Measurements from ENCODE around the gene BAX. TPM values are rescaled to one million over a fixed set of nuclear protein-coding genes. Genes with fewer than 3 reads are reported as not detected.
"Not testable (repeated sequence)": the region's sequence is repeated elsewhere in the genome, so short reads cannot be mapped to it uniquely, and the experiment has no call there.

The BAX gene
- 292 and 295 TPM in 2 replicates for total RNA-seq

DNA sequence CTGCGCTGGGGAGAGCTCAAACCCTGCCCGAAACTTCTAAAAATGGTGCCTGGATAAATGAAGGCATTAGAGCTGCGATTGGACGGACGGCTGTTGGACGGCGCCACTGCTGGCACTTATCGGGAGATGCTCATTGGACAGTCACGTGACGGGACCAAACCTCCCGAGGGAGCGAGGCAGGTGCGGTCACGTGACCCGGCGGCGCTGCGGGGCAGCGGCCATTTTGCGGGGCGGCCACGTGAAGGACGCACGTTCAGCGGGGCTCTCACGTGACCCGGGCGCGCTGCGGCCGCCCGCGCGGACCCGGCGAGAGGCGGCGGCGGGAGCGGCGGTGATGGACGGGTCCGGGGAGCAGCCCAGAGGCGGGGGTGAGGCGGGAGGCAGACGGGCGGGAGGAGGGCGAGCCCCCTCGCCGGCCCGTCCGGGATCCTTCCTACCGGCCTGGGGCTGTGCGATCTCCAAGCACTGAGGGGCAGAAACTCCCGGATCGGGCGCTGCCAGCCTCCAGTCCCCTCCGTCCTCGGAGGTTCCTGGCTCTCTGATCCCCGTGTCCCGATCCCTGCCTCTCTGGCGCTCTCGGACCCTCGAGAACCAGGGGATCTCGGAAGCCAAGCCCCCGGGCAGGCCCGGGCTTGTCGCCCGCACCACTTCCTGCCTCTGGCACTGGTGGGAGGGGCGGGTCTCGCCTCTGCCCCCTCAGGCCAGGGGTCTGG lies at the start of gene BAX:
TSS of gene BAX (plus strand) at position 281 of the 713 bp plus-strand sequence. CDS start at position 335, 54 bp downstream.
- Mint-ChIP-seq H3K27me3 (ENCODE audit: insufficient read depth) (no peaks in the 10 kb centered on the region), H3K36me3 (ENCODE audit: low read depth) (peaks cover 30% of the 10 kb centered on the region), H3K27ac (peak within 1 kb of the TSS; percentile 95), H3K9me3 (no peaks in the 10 kb centered on the region), H3K4me3 (peak within 1 kb of the TSS; percentile 95), H3K4me1 (ENCODE audit: low read depth) (peaks cover 26% of the 10 kb centered on the region)
- intact Hi-C loops (cut with micrococcal nuclease), result loop anchor here (1.0 to 10.0 kb wide), 4 partner anchors 11 to 440 kb away; partner anchors contain the start of genes FTL, GYS1, LMTK3 and NUCB1
- peak; percentile 92 for DNase-seq (ENCODE audit: low spot score)

- no peak for DNase-seq (ENCODE audit: low spot score)
- H3K27me3 Mint-ChIP-seq (ENCODE audit: insufficient read depth), result no peaks in the 10 kb centered on the region
- intact Hi-C loops (cut with micrococcal nuclease), result no loop called here
- peaks cover 38% of the 10 kb centered on the region for H3K36me3 Mint-ChIP-seq (ENCODE audit: low read depth)
- H3K27ac Mint-ChIP-seq, result no peak overlapping the region
- no peaks in the 10 kb centered on the region for H3K9me3 Mint-ChIP-seq
- H3K4me3 Mint-ChIP-seq, result no peak overlapping the region
- H3K4me1 Mint-ChIP-seq (ENCODE audit: low read depth), result peaks cover 18% of the 10 kb centered on the region
These were observed 49.0 kb upstream of the BAX start for GRCh38 chr19:48905664-48906063.

DNA sequence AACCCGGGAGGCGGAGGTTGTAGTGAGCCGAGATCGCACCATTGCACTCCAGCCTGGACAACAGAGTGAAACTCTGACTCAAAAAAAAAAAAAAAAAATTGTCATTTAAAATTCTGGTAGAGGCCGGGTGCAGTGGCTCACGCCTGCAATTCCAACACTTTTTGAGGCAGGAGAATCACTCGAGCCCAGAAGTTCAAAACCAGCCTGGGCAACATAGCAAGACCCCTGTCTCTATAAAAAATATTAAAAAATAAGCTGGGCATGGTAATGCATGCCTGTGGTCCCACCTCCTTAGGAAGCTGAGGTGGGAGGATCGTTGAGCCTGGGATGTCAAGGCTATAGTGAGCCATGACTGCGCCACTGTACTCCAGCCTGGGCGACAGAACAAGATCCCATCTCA lies 48.4 kb upstream of the BAX start:
- no peak for DNase-seq (ENCODE audit: low spot score)
- H3K27ac Mint-ChIP-seq, result no peak overlapping the region
- no peaks in the 10 kb centered on the region for H3K27me3 Mint-ChIP-seq (ENCODE audit: insufficient read depth)
- no peak overlapping the region for H3K4me3 Mint-ChIP-seq
- peaks cover 40% of the 10 kb centered on the region for H3K36me3 Mint-ChIP-seq (ENCODE audit: low read depth)
- intact Hi-C loops (cut with micrococcal nuclease), result no loop called here
- H3K4me1 Mint-ChIP-seq (ENCODE audit: low read depth), result peaks cover 12% of the 10 kb centered on the region
- no peaks in the 10 kb centered on the region for H3K9me3 Mint-ChIP-seq

DNA sequence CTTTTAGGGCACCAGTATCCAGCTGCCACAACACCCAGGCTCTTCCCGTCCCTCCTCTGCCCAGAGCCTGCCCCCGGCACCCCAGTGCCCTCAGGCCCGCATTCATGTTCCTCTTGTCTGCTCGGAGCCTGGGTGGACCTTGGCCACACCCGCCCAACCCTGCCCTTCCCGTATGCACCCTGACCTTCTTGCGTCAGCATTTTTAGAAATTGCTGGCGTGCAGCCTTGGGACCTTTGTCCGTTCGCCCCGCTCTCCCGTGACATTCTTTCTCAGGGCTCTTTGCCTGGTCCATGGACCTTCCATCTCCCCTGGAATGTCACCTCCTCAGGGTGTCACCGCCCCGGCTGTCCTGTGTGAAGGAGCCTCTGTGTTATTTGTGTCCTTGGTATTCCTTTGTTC lies 47.0 kb upstream of the BAX start:
- H3K36me3 Mint-ChIP-seq (ENCODE audit: low read depth), result peaks cover 43% of the 10 kb centered on the region
- intact Hi-C loops (cut with micrococcal nuclease), result no loop called here
- H3K4me1 Mint-ChIP-seq (ENCODE audit: low read depth), result peaks cover 1% of the 10 kb centered on the region
- no peaks in the 10 kb centered on the region for H3K27me3 Mint-ChIP-seq (ENCODE audit: insufficient read depth)
- no peak for DNase-seq (ENCODE audit: low spot score)
- no peak overlapping the region for H3K27ac Mint-ChIP-seq
- H3K9me3 Mint-ChIP-seq, result no peaks in the 10 kb centered on the region
- no peak overlapping the region for H3K4me3 Mint-ChIP-seq

DNA sequence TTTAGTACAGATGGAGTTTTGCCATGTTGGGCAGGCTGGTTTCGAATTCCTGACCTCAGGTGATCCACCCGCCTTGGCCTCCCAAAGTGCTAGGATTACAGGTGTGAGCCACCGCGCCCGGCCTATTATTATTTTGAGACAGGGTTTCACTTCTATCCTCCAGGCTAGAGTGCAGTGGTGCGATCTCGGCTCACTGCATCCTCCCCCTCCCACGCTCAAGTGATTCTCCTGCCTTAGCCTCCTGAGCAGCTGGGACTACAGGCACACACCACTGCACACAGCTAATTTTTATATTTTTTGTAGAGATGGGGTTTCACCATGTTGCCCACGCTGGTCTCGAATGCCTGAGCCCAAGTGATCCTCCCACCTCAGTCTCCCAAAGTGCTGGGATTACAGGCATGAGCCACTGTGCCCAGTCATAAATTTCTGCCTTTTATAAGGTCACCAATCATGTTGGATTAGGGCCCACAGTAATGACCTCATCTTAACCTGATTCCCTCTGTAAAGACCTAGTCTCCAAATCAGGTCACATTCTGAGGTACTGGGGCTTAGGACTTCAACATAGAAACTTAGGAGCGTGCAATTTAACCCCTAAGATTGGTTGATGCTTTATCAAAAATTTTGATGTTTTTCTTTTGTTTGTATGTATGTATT lies 45.1 kb upstream of the BAX start:
- intact Hi-C loops (cut with micrococcal nuclease); H3K4me3 Mint-ChIP-seq; DNase-seq (ENCODE audit: low spot score); H3K27ac Mint-ChIP-seq; H3K9me3 Mint-ChIP-seq; H3K4me1 Mint-ChIP-seq (ENCODE audit: low read depth); H3K27me3 Mint-ChIP-seq (ENCODE audit: insufficient read depth): not testable (repeated sequence)
- peaks cover 46% of the 10 kb centered on the region for H3K36me3 Mint-ChIP-seq (ENCODE audit: low read depth)

DNA sequence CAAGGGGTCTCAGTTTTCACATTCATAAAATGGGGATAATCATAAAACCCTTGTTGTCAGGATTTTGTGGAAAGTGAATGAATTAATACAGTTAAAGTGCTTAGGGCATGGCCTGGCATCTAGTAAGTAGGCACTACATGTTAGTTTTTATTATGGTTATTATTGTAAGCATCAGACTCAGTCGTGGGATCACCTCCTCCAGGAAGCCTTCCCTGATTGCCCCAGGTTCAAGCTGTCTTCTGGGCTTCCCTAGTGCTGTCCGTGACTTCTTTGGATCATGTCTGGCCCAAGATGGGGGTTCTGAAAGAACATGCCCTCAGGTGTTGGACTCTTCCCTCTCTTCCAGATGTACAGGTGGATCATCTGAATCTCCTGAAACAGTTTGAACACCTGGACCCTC lies 43.9 kb upstream of the BAX start:
- Mint-ChIP-seq H3K9me3 (no peaks in the 10 kb centered on the region), H3K36me3 (ENCODE audit: low read depth) (peaks cover 39% of the 10 kb centered on the region), H3K27ac (no peak overlapping the region), H3K4me1 (ENCODE audit: low read depth) (no peaks in the 10 kb centered on the region), H3K27me3 (ENCODE audit: insufficient read depth) (no peaks in the 10 kb centered on the region), H3K4me3 (no peak overlapping the region)
- no peak for DNase-seq (ENCODE audit: low spot score)
- intact Hi-C loops (cut with micrococcal nuclease), result no loop called here

GRCh38 chr19:48913114-48913889 lies 41.4 kb upstream of the BAX start:
- H3K36me3 Mint-ChIP-seq (ENCODE audit: low read depth), result peaks cover 35% of the 10 kb centered on the region
- DNase-seq (ENCODE audit: low spot score), result no peak
- no peaks in the 10 kb centered on the region for H3K27me3 Mint-ChIP-seq (ENCODE audit: insufficient read depth)
- H3K4me3 Mint-ChIP-seq, result no peak overlapping the region
- no peaks in the 10 kb centered on the region for H3K9me3 Mint-ChIP-seq
- no peaks in the 10 kb centered on the region for H3K4me1 Mint-ChIP-seq (ENCODE audit: low read depth)
- H3K27ac Mint-ChIP-seq, result no peak overlapping the region
- intact Hi-C loops (cut with micrococcal nuclease), result loop anchor here (1.0 kb wide), 1 partner anchor 13 kb away; the partner anchor contains the start of gene NUCB1

GRCh38 chr19:48914181-48914580 lies 40.5 kb upstream of the BAX start:
- intact Hi-C loops (cut with micrococcal nuclease), result no loop called here
- no peak for DNase-seq (ENCODE audit: low spot score)
- H3K9me3 Mint-ChIP-seq, result no peaks in the 10 kb centered on the region
- H3K36me3 Mint-ChIP-seq (ENCODE audit: low read depth), result peaks cover 38% of the 10 kb centered on the region
- H3K4me3 Mint-ChIP-seq, result no peak overlapping the region
- no peaks in the 10 kb centered on the region for H3K27me3 Mint-ChIP-seq (ENCODE audit: insufficient read depth)
- H3K27ac Mint-ChIP-seq, result no peak overlapping the region
- no peaks in the 10 kb centered on the region for H3K4me1 Mint-ChIP-seq (ENCODE audit: low read depth)

DNA sequence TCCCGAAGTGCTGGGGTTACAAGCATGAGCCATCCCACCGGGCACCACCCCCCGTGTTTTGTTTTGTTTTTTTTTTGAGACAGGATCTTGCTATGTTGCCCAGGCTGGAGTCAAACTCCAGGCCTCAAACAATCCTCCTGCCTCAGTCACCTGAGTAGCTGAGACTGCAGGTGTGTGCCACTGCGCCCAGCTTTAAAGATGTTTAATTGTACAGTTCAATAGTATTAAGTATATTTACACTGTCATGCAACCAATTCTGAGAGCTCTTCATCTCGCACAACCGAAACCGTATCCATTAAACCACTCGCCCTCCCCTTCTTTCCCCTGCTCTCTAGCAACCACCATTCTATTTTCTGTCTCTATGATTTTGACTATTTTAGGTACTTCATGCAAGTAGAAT lies 38.9 kb upstream of the BAX start:
- H3K27ac Mint-ChIP-seq, result no peak overlapping the region
- no peaks in the 10 kb centered on the region for H3K27me3 Mint-ChIP-seq (ENCODE audit: insufficient read depth)
- intact Hi-C loops (cut with micrococcal nuclease), result no loop called here
- no peaks in the 10 kb centered on the region for H3K4me1 Mint-ChIP-seq (ENCODE audit: low read depth)
- no peak for DNase-seq (ENCODE audit: low spot score)
- H3K9me3 Mint-ChIP-seq, result no peaks in the 10 kb centered on the region
- no peak overlapping the region for H3K4me3 Mint-ChIP-seq
- peaks cover 38% of the 10 kb centered on the region for H3K36me3 Mint-ChIP-seq (ENCODE audit: low read depth)

DNA sequence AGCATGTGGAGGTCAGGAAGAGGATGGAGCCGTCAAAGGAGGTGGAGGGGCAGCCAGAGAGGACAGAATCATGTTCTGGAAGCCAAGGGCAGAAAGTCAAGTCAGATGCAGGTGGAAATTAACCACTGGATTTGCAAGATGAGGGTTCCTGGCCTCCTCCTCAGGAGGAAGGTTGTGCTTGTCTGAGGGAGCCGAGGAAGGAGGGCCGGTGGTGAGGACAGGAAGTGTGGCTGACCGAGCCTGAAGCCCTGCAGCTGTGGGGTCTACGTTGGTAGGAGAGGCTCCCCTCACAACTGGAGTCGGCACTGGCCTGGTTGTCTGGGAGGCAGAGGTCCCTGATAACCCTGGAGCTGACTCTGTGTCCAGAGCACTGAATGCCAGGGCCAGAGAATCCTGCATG lies 36.6 kb upstream of the BAX start:
- H3K9me3 Mint-ChIP-seq, result no peaks in the 10 kb centered on the region
- no peak overlapping the region for H3K27ac Mint-ChIP-seq
- H3K36me3 Mint-ChIP-seq (ENCODE audit: low read depth), result peaks cover 25% of the 10 kb centered on the region
- no peak for DNase-seq (ENCODE audit: low spot score)
- no peaks in the 10 kb centered on the region for H3K27me3 Mint-ChIP-seq (ENCODE audit: insufficient read depth)
- no peaks in the 10 kb centered on the region for H3K4me1 Mint-ChIP-seq (ENCODE audit: low read depth)
- intact Hi-C loops (cut with micrococcal nuclease), result no loop called here
- no peak overlapping the region for H3K4me3 Mint-ChIP-seq

DNA sequence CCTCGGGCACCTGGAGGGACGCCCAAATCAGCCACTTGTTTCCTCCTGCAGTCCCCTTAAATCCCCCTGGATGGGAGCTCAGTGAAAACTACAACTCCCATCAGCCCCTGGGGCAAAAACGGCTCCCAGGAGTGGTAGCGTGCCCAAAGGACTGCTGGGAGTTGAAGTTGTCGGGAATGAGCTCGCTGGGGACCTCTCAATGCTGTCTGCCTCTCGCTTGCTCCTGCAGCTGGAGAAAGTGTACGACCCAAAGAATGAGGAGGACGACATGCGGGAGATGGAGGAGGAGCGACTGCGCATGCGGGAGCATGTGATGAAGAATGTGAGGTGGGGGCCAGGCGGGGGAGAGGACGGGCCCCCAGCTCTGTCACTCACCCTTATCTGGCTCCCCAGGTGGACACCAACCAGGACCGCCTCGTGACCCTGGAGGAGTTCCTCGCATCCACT lies 35.9 kb upstream of the BAX start:
- H3K4me1 Mint-ChIP-seq (ENCODE audit: low read depth), result no peaks in the 10 kb centered on the region
- no peaks in the 10 kb centered on the region for H3K9me3 Mint-ChIP-seq
- intact Hi-C loops (cut with micrococcal nuclease), result no loop called here
- H3K27me3 Mint-ChIP-seq (ENCODE audit: insufficient read depth), result no peaks in the 10 kb centered on the region
- H3K4me3 Mint-ChIP-seq, result no peak overlapping the region
- H3K27ac Mint-ChIP-seq, result no peak overlapping the region
- peaks cover 24% of the 10 kb centered on the region for H3K36me3 Mint-ChIP-seq (ENCODE audit: low read depth)
- DNase-seq (ENCODE audit: low spot score), result no peak

DNA sequence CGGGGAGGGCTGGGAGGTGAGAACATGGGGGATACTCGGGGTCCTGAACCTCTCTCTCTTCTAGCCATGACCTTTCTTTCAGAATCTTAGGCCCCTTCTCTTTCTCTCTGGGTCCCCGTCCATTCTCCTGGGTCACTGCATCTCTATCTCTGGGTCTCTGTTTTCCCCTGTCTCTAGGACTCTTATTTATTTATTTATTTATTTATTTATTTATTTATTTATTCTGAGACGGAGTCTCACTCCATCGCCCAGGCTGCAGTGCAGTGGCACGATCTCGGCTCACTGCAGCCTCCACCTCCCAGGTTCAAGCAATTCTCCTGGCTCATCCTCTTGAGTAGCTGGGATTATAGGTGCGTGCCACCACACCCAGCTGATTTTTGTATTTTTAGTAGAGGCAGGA lies 35.4 kb upstream of the BAX start:
- DNase-seq (ENCODE audit: low spot score); H3K27ac Mint-ChIP-seq; intact Hi-C loops (cut with micrococcal nuclease); H3K27me3 Mint-ChIP-seq (ENCODE audit: insufficient read depth); H3K9me3 Mint-ChIP-seq; H3K4me3 Mint-ChIP-seq; H3K4me1 Mint-ChIP-seq (ENCODE audit: low read depth): not testable (repeated sequence)
- peaks cover 25% of the 10 kb centered on the region for H3K36me3 Mint-ChIP-seq (ENCODE audit: low read depth)

DNA sequence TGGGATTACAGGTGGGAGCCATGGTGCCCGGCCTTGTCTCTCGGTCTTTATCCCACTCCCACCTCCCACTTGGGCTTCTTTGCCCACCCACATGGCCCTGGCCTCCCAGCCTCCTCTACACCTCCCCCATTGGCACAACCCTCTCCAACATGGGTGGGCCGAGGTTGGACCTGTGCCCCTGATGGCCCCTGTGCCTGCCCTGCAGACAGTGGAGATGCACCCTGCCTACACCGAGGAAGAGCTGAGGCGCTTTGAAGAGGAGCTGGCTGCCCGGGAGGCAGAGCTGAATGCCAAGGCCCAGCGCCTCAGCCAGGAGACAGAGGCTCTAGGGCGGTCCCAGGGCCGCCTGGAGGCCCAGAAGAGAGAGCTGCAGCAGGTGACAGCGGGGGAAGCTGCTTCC lies 33.7 kb upstream of the BAX start:
- Mint-ChIP-seq H3K9me3 (no peaks in the 10 kb centered on the region), H3K36me3 (ENCODE audit: low read depth) (peaks cover 19% of the 10 kb centered on the region), H3K27ac (no peak overlapping the region), H3K4me3 (no peak overlapping the region), H3K27me3 (ENCODE audit: insufficient read depth) (no peaks in the 10 kb centered on the region), H3K4me1 (ENCODE audit: low read depth) (no peaks in the 10 kb centered on the region)
- DNase-seq (ENCODE audit: low spot score), result no peak
- intact Hi-C loops (cut with micrococcal nuclease), result no loop called here
